ENCODE measurements around the gene CNFN.

Gene CNFN

DNA sequence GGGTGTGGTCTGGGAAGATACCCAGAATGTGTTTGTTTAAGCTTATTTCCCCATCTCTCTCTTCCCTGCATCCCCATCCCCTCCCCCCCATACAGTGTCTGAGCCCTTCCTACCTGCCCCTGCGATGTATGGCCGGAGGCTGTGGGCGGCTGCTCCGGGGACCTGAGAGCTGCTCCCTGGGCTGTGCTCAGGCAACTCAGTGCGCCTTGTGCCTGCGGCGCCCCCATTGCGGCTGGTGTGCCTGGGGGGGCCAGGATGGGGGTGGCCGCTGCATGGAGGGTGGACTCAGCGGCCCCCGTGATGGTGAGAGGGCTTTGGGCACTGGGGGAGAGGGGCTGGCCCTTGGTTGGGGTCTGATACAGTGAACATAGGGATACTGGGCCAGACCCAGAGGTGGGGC is 21.7 kb downstream of the CNFN start:
- CTCF ChIA-PET, result no interaction called here
- H3K4me3 ChIP-seq (ENCODE audit: low read depth, low read length), result no peak overlapping the region
- POLR2A ChIA-PET, result no interaction called here
- TF ChIP-seq, protein P1, sequence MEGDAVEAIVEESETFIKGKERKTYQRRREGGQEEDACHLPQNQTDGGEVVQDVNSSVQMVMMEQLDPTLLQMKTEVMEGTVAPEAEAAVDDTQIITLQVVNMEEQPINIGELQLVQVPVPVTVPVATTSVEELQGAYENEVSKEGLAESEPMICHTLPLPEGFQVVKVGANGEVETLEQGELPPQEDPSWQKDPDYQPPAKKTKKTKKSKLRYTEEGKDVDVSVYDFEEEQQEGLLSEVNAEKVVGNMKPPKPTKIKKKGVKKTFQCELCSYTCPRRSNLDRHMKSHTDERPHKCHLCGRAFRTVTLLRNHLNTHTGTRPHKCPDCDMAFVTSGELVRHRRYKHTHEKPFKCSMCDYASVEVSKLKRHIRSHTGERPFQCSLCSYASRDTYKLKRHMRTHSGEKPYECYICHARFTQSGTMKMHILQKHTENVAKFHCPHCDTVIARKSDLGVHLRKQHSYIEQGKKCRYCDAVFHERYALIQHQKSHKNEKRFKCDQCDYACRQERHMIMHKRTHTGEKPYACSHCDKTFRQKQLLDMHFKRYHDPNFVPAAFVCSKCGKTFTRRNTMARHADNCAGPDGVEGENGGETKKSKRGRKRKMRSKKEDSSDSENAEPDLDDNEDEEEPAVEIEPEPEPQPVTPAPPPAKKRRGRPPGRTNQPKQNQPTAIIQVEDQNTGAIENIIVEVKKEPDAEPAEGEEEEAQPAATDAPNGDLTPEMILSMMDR (IDR thresholded peaks at IDR 0.05; ENCODE audit: insufficient read depth, low read length, missing control alignments), result no peak
- DNase-seq (ENCODE audit: low read depth, low spot score), result no peak

DNA sequence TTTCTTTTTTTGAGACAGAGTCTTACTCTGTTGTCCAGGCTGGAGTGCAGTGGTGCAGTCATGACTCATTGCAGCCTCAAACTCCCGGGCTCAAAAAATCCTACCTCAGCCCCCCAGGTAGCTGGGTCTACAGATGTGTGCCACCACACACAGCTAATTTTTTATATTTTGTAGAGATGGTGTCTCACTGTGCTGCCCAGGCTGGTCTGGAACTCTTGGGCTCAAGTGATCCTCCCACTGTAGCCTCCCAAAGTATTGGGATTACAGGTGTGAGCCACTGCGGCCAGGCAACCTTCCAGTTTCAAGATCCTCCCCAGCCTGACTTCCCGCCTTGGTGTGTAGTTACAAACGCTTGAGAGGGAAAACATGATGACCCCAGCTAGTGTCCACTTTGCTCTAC is 22.2 kb downstream of the CNFN start:
- no peak for DNase-seq (ENCODE audit: low read depth, low spot score)
- POLR2A ChIA-PET, result no interaction called here
- TF ChIP-seq, protein P1 (IDR thresholded peaks at IDR 0.05; ENCODE audit: insufficient read depth, low read length, missing control alignments), result no peak
- CTCF ChIA-PET, result no interaction called here
- H3K4me3 ChIP-seq (ENCODE audit: low read depth, low read length), result no peak overlapping the region

DNA sequence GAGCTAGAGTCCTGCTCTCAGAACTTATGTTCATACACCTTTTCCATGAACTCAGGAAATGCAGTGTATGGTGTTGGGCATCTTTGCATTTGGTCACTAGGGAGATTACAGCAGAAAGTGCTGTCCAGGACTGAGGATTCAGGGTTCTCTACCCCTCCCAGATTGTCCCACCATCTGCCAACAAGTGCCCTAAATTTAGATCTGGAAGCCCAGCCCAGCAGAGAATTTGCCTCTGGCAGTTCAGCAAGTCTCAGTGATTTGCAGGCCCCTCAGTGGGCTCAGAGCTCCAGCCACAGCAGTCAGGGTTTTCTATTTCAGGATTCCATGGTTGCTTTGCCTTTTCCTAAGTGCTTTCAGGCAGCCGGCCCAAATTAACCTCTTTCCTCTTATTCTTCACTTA is 23.4 kb downstream of the CNFN start:
- ChIA-PET POLR2A (interaction anchor here (0.7 kb wide), 1 partner anchor 11 kb away, joined by 3 read pairs; no protein-coding TSS in a partner anchor), CTCF (no interaction called here)
- no peak for DNase-seq (ENCODE audit: low read depth, low spot score)
- TF ChIP-seq, protein P1 (IDR thresholded peaks at IDR 0.05; ENCODE audit: insufficient read depth, low read length, missing control alignments), result no peak
- no peak overlapping the region for H3K4me3 ChIP-seq (ENCODE audit: low read depth, low read length)

DNA sequence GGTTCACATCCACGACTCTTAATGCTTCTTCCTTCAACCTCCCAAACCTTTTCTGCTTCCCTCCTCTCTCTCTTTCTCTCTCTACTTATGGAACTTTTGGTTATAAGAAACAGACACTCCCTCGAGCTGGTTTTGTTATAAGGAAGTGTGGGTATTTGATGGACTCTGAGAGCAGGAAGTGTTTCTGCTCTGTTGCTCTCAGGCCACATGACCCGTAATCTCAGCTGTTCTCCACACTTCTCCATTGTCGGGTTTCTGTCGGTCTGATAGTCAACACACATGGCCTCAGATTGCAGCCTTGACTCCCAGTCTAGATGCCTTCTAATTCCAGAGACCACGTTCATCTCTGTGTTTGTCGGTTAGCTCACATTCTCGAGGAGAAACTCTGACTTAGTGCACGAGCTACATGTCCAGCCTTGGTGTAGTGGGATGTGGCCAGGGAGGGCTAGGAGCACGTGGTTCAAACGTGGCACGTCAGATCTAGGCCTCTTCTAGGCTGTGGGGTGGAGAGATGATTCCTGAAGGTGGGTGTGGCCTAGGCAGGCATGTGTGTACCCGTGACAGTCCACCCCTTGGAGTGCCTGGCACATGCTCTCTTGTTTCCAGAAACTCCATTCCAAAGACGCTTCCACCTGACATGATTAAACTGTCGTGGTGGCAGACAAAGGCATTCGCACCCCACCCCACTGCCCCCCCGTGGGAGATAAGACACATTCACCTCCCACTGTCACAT is 26.3 kb downstream of the CNFN start:
- POLR2A ChIA-PET, result no interaction called here
- DNase-seq (ENCODE audit: low read depth, low spot score), result no peak
- TF ChIP-seq, protein P1 (IDR thresholded peaks at IDR 0.05; ENCODE audit: insufficient read depth, low read length, missing control alignments), result no peak
- no peak overlapping the region for H3K4me3 ChIP-seq (ENCODE audit: low read depth, low read length)
- CTCF ChIA-PET, result no interaction called here

DNA sequence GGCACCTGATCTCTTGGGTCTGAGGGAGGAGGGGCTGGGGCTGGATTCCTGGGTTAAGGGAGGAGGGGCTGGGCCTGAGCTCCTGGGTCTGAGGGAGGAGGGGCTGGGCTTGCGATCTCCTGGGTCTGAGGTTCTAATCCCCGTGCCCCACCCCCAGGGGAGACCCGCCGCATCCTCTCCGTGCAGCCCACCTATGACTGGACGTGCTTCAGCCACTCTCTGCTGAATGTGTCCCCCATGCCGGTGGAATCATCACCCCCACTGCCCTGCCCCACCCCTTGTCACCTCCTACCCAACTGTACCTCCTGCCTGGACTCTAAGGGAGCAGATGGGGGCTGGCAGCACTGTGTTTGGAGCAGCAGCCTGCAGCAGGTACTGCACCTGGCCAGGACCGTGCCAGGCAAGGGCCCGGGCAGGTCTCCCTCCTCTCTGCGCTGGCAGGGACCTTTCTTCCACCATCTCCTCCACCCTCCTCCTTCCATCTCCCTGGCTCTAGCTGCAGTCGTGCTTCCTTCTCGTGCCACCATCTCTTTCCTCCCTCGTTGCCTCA is 27.1 kb downstream of the CNFN start:
- CTCF ChIA-PET, result no interaction called here
- no peak for DNase-seq (ENCODE audit: low read depth, low spot score)
- no peak overlapping the region for H3K4me3 ChIP-seq (ENCODE audit: low read depth, low read length)
- TF ChIP-seq, protein P1 (IDR thresholded peaks at IDR 0.05; ENCODE audit: insufficient read depth, low read length, missing control alignments), result no peak
- POLR2A ChIA-PET, result no interaction called here

DNA sequence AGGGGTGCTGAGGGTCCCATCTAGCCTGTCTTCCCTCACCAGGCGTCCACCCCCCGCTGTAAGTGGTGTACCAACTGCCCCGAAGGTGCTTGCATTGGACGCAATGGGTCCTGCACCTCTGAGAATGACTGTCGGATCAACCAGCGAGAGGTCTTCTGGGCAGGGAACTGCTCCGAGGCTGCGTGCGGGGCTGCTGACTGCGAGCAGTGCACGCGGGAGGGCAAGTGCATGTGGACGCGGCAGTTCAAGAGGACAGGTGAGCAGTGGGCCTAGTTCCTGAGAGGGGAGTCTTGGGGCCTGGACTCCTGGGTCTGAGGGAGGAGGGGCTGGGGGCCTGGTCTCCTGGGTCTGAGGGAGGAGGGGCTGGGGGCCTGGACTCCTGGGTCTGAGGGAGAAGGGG is 27.8 kb downstream of the CNFN start:
- POLR2A ChIA-PET, result no interaction called here
- H3K4me3 ChIP-seq (ENCODE audit: low read depth, low read length), result no peak overlapping the region
- CTCF ChIA-PET, result no interaction called here
- no peak for DNase-seq (ENCODE audit: low read depth, low spot score)
- TF ChIP-seq, protein P1 (IDR thresholded peaks at IDR 0.05; ENCODE audit: insufficient read depth, low read length, missing control alignments), result no peak
